ENCODE measurements around the gene SLC4A2.

The SLC4A2 gene

GRCh38 chr7:151117565-151117964, 58.2 kb downstream of the SLC4A2 start:
- Histone ChIP-seq H3K4me3 (ENCODE audit: low read depth, low read length) (no peak overlapping the region), H3K27ac (ENCODE audit: extremely low read depth, low read depth, low read length) (no peak overlapping the region), H3K36me3 (ENCODE audit: control insufficient read depth in 2 of 2, insufficient read depth in 1 of 2, low read length in 2 of 2) (peaks cover 0 to 69% of the 10 kb centered on the region in 2 experiments; a peak in 1 of 3 replicates), H3K9me3 (ENCODE audit: control insufficient read depth, insufficient read depth, low read depth, low read length) (no peaks in the 10 kb centered on the region), H3K4me1 (ENCODE audit: control insufficient read depth, insufficient read depth, low read length) (no peaks in the 10 kb centered on the region)
- TF ChIP-seq ATF2 (tag by site-specific recombination; IDR thresholded peaks at IDR 0.05; ENCODE audit: low read depth) (no peak), REST (tag by site-specific recombination; IDR thresholded peaks at IDR 0.05) (no peak), MYNN (tag by site-specific recombination; IDR thresholded peaks at IDR 0.05; ENCODE audit: borderline replicate concordance) (no peak), ZNF555 (tag by site-specific recombination; conservative IDR thresholded peaks at IDR 0.05) (no peak), PRDM2 (tag by site-specific recombination; IDR thresholded peaks at IDR 0.05; ENCODE audit: borderline replicate concordance) (no peak), IKZF3 (tag by site-specific recombination; IDR thresholded peaks at IDR 0.05) (no peak), ZNF701 (tag by site-specific recombination; IDR thresholded peaks at IDR 0.05) (no peak), ZNF521 (tag by site-specific recombination; IDR thresholded peaks at IDR 0.05) (no peak), ZNF843 (tag by site-specific recombination; IDR thresholded peaks at IDR 0.05) (no peak), SP2 (tag by site-specific recombination; IDR thresholded peaks at IDR 0.05) (no peak), ZBTB7A (tag by site-specific recombination; IDR thresholded peaks at IDR 0.05; ENCODE audit: low read depth) (no peak), ZNF654 (tag by site-specific recombination; IDR thresholded peaks at IDR 0.05; ENCODE audit: low read depth) (no peak), ZNF10 (tag by site-specific recombination; IDR thresholded peaks at IDR 0.05) (no peak)
- TF ChIP-seq, protein P1, sequence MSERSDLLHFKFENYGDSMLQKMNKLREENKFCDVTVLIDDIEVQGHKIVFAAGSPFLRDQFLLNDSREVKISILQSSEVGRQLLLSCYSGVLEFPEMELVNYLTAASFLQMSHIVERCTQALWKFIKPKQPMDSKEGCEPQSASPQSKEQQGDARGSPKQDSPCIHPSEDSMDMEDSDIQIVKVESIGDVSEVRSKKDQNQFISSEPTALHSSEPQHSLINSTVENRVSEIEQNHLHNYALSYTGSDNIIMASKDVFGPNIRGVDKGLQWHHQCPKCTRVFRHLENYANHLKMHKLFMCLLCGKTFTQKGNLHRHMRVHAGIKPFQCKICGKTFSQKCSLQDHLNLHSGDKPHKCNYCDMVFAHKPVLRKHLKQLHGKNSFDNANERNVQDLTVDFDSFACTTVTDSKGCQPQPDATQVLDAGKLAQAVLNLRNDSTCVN (tag by site-specific recombination; optimal IDR thresholded peaks at IDR 0.05), result no peak
- ChIA-PET CTCF (interaction anchor here (0.9 to 2.1 kb wide), 2 partner anchors 55 to 127 kb away, joined by 4 to 6 read pairs; no protein-coding TSS in a partner anchor), POLR2A (no interaction called here)
